Stimulated activated CD4-positive, alpha-beta T cell treated with anti-CD3 and anti-CD28 coated beads, Interleukin-1b, Interleukin-23, amount 100 ng/mL, for 4 hours (primary cell): ENCODE data around the gene ANKRD13D.

Experiments
- DNase-seq, 2 donors: peaks; one replicate each; pipeline ENCODE4 v3.0.0-alpha.2; 2020; ENCODE audit warnings: low read depth in 2 of 2

ANKRD13D gene

DNA sequence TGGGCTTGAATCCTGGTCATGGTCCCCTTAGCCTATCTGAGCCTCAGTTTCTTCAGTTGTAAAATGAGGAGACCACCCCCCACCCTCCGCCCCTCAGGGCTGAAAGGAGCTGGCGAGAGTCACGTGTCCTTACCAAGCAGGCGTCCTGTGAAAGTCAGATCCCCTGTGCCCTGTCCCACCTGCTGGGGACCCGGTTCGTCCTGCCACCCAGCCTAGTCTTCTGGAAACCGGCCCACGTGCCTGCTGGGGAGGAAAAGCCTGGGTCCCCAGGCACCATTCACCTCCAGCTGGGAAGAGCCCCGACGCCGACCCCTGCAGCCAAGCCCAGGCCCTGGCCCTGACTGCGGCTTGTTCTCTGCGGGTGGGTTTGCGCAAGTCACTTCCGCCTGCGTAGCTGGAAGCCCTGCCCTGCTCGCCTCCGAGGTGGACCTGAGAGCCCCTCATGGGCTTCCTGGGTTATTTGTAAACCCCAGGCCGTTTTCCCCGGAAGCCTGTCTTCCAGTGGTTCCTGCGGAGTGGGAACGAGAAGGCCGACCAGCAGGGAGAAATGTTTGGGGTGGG lies 13.5 kb downstream of the ANKRD13D start:
- no peak for DNase-seq

DNA sequence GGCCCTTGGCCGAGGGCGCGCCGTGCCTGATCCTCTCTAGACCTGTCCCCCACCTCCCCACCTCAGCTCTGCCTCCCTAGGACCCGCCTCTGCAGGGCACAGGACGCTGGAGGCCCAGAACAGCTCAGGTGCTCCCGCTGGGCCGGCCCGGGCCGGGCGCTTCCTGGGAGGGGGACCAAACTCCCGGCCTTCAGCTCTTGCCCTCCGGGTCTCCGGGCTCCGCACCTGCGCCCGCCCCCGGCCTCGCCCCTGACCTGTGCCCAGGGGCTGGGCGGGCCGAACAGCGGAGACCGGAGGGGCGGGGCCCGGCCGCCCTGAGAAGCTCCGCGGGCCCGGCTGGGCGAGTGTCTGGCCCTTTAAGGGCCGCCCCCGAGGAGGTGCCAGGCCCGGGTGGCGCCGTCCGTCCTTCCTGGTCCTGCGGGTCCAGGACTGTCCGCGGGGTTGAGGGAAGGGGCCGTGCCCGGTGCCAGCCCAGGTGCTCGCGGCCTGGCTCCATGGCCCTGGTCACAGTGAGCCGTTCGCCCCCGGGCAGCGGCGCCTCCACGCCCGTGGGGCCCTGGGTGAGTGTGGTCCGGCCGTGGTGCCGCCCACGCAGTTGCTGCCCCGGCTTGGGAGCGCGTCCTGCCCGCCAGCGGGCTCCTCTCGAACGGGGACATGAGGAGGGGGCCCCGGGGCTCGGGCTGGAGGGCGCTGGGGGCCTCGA lies 14.2 kb downstream of the ANKRD13D start, which contains the start of gene SSH3:
Gene SSH3 (plus strand): TSS at position 399 of the 703 bp plus-strand sequence. CDS start 96 bp downstream, at position 495.
- peak in 1 of 2 donors; percentile 51 for DNase-seq

DNA sequence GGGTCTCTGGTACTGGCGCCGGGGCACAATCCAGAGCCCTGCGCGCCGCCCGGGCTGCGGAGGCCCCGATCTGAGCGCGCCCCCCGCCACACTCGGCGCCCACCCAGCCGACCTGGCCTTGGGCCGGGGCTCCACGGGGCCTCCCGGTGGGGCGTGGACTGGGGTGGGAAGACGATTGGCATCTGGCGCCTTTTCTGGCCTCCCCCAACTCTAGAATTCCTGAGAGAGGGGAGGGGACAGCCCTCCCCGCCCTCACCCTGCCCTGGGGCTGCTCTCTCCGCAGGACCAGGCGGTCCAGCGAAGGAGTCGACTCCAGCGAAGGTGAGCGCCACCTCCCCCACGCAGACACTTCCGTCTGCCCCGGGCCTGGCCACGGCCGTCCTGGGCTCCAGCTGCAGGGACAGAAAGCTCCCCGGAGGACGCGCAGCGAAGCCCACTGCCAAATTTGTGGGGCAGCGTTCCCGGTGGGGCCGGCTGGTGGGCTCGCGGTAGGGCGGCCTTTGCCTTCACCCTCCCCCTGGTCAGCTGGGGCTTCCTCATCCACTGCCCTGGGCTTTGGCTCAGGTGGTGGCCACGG lies 14.8 kb downstream of the ANKRD13D start:
- no peak for DNase-seq

DNA sequence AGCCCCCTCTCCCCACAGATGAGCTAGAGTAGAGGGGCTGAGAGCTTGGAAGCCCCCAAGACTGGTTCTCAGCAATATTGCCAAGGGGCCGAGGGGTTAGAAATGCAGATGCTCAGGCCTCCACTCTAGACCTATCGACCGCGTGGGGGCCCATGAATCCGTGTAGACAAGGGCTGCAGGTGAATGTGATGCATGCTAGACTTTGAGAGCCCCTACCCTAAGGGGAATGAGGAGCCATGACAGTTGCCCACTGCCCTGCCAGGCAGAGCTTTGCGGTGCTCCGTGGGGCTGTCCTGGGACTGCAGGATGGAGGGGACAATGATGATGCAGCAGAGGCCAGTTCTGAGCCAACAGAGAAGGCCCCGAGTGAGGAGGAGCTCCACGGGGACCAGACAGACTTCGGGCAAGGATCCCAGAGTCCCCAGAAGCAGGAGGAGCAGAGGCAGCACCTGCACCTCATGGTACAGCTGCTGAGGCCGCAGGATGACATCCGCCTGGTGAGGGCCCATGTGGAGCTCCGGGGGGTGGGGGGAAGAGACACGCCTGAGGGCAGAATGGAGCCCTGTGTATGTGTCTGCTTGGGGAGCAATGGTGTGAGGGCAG lies 15.5 kb downstream of the ANKRD13D start:
- no peak for DNase-seq

DNA sequence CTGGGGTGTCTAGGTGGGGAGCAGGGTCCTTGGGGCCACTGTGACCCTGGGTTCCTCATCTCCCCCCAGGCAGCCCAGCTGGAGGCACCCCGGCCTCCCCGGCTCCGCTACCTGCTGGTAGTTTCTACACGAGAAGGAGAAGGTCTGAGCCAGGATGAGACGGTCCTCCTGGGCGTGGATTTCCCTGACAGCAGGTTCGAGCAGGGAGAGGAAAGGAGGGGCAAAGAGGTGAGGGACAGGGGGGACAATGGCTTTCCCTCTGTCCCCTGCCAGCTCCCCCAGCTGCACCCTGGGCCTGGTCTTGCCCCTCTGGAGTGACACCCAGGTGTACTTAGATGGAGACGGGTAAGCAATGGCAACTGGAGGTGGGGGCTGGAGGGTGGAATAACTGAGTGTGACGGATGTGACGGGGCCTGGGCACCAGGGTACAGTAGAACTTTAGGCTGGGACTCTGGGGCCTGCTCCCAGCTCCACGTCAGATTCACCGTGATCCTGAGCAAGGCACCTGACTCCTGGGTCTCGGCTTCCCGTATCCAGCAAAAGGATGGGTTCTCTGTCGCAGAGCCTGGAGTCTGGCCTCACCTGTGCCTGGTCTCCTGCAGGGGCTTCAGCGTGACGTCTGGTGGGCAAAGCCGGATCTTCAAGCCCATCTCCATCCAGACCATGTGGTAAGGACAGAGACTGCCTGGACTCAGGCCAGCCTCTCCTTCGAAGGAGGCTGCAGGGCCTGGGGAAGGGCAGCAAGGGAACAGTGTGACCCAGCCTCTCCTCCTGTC lies 17.9 kb downstream of the ANKRD13D start:
- DNase-seq, result no peak

DNA sequence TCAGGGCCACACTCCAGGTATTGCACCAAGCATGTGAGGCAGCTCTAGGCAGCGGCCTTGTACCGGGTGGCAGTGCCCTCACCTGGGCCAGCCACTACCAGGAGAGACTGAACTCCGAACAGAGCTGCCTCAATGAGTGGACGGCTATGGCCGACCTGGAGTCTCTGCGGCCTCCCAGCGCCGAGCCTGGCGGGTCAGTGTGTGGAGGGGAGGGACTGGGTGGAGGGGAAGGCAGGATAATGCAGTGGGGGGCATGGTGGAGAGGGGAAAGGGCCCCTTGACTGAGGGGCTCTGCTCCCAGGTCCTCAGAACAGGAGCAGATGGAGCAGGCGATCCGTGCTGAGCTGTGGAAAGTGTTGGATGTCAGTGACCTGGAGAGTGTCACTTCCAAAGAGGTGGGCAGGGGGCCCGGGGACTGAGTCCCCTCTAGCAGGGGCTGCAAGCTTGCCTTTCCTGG lies 18.5 kb downstream of the ANKRD13D start:
- DNase-seq, result no peak

- no peak for DNase-seq
These were observed 19.1 kb downstream of the ANKRD13D start for GRCh38 chr11:67308031-67308866.

GRCh38 chr11:67309166-67309565 lies 20.1 kb downstream of the ANKRD13D start:
- no peak for DNase-seq

- no peak for DNase-seq
These were observed 20.6 kb downstream of the ANKRD13D start for GRCh38 chr11:67309661-67310061.

- DNase-seq, result no peak
These were observed 21.3 kb downstream of the ANKRD13D start for GRCh38 chr11:67310246-67311050.

DNA sequence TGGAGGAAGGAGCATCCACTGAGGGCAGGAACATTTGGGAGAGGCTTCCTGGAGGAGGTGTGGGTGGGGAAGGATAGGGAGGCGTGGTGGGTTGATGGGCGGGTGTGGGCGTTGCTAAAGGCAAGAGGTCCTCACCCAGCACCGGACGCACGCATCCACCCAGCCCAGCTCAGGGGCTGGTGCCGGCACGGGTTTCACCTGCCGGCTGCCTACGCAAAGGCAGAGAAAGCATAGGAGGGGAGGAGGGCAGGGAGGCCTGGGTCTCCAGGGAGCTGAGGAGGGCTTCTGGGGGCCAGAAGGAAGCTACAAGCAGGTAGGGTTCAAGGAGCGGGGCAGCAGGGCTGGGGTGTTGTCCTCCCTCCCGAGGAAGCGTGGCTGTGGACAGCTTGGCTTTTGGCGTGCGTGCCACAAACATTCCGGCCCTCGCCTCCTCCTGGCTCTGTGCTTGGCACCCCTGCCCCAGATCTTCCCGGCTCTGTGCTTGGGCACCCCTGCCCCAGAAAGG lies 22.0 kb downstream of the ANKRD13D start:
- no peak for DNase-seq

GRCh38 chr11:67311556-67312082 lies 22.5 kb downstream of the ANKRD13D start:
- DNase-seq, result no peak

GRCh38 chr11:67312187-67313021 lies 23.3 kb downstream of the ANKRD13D start:
- no peak for DNase-seq

GRCh38 chr11:67313125-67313890 lies 24.2 kb downstream of the ANKRD13D start:
- no peak for DNase-seq

DNA sequence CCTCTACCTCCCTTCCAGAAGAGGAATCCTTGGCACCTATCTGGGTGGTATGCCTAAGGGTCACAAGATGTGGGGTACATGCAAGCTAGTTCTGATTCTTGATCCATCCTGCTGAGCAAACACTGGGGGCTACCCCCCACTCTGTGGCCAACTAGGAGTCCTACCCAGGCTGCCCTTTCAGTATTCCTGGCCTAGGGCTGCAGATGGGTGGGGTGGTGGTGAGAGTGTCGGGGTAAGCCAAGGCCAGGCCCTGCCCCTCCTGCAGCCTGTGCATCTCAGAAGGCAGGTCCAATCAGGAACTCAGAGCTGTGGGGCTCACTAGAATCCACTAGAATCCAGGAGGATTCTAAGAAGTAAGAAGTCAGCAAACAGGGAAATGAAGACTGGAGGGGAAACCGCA lies 25.1 kb downstream of the ANKRD13D start:
- DNase-seq, result no peak

GRCh38 chr11:67315325-67315909 lies 26.3 kb downstream of the ANKRD13D start:
- DNase-seq, result no peak

DNA sequence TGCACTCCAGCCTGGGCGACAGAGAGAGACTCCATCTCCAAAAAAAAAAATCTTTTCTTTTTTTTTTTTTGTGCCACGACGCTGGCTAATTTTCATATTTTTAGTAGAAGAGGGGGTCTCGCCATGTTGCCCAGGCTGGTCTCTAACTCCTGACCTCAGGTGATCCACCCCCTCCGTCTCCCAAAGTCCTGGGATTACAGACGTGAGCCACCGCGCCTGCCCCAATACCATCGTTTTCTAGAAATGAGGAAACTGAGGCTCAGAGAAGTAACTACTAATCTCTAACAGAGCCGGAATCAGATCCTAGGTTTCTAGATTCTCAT lies 27.7 kb downstream of the ANKRD13D start:
- no peak for DNase-seq
